Activated B cell treated with CpG ODN at 0.5 μM for 24 hours (primary cell): ENCODE data around the gene COG5. TPM values are rescaled to one million over a fixed set of nuclear protein-coding genes. Genes with fewer than 3 reads are reported as not detected.
"Not testable (repeated sequence)": the region's sequence is repeated elsewhere in the genome, so short reads cannot be mapped to it uniquely, and the experiment has no call there.

Experiments used
- ATAC-seq: fragments of 200-7000 bp; cut with Tn5 transposase; one replicate; pipeline ENCODE4 v1.10.0; 2021; ENCODE audit warnings: low read depth, mild to moderate bottlenecking, moderate library complexity
- CTCF ChIA-PET: fragments of 350-600 bp; sonication (Branson Sonifier 250); formaldehyde crosslinking; loops from one replicate; lab custom pipeline; 2021; ENCODE audit warnings: antibody characterized with exemption; lab: Charles Lee
- POLR2A ChIA-PET: fragments of 350-600 bp; sonication (Branson Sonifier 250); formaldehyde crosslinking; loops from one replicate; lab custom pipeline; 2021; ENCODE audit warnings: antibody characterized with exemption; lab: Charles Lee
- DNase-seq: peaks from one replicate; pipeline ENCODE4 v3.0.0; 2022
- H3K27ac Mint-ChIP-seq: one replicate; pipeline ENCODE4 v1.8.0; 2020; ENCODE audit warnings: mixed read lengths
- H3K27me3 Mint-ChIP-seq: one replicate; pipeline ENCODE4 v1.8.0; 2021; ENCODE audit warnings: mixed read lengths
- H3K36me3 Mint-ChIP-seq: one replicate; pipeline ENCODE4 v1.8.0; 2021; ENCODE audit warnings: low read depth, mixed read lengths
- H3K4me1 Mint-ChIP-seq: one replicate; pipeline ENCODE4 v1.8.0; 2021; ENCODE audit warnings: mixed read lengths
- H3K4me3 Mint-ChIP-seq: one replicate; pipeline ENCODE4 v1.8.0; 2020; ENCODE audit warnings: mild to moderate bottlenecking, mixed read lengths
- H3K9me3 Mint-ChIP-seq: one replicate; pipeline ENCODE4 v1.8.0; 2020; ENCODE audit warnings: mixed read lengths
- intact Hi-C: fragments of 100-400 bp; cut with micrococcal nuclease; formaldehyde crosslinking; loops from one replicate; pipeline ENCODE4 v1.15.1; 2024
- total RNA-seq: library from RNA; stranded (reverse); gene quantifications from 2 replicates; pipeline ENCODE4 v1.2.3, GENCODE V29; 2022
- TF ChIP-seq, protein P1 (sequence below): fragments of 200-600 bp; IDR thresholded peaks from one replicate; pipeline ENCODE4 v1.8.0; 2022; ENCODE audit warnings: antibody characterized with exemption, mild to moderate bottlenecking

COG5 gene
- total RNA-seq, 1 donor from 2014 or later: 47.0 TPM

DNA sequence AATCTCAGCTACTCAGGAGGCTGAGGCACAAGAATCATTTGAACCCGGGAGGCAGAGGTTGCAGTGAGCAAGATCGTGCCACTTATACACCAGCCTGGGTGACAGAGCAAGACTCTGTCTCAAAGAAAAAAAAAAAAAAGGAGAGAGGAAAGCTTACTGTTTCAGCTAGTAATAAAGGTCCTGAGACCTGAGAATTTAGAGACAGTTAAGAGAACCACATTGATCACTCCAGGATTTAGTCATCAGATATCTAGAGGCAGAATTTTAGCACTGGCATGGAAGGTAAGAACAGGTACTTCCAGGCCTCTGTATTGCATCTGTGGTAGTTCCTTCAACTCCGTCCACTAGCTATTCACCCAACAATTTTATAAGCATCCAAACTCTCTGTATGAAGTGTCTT lies 7.8 kb downstream of the COG5 start:
- TF ChIP-seq, protein P1, sequence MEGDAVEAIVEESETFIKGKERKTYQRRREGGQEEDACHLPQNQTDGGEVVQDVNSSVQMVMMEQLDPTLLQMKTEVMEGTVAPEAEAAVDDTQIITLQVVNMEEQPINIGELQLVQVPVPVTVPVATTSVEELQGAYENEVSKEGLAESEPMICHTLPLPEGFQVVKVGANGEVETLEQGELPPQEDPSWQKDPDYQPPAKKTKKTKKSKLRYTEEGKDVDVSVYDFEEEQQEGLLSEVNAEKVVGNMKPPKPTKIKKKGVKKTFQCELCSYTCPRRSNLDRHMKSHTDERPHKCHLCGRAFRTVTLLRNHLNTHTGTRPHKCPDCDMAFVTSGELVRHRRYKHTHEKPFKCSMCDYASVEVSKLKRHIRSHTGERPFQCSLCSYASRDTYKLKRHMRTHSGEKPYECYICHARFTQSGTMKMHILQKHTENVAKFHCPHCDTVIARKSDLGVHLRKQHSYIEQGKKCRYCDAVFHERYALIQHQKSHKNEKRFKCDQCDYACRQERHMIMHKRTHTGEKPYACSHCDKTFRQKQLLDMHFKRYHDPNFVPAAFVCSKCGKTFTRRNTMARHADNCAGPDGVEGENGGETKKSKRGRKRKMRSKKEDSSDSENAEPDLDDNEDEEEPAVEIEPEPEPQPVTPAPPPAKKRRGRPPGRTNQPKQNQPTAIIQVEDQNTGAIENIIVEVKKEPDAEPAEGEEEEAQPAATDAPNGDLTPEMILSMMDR: no peak
- ATAC-seq: no peak
- peaks cover 53% of the 10 kb centered on the region for H3K36me3 Mint-ChIP-seq
- intact Hi-C loops: no loop called here
- H3K27ac Mint-ChIP-seq: no peak overlapping the region
- DNase-seq: no peak
- H3K4me1 Mint-ChIP-seq: peaks cover 16% of the 10 kb centered on the region
- H3K27me3 Mint-ChIP-seq: no peaks in the 10 kb centered on the region
- ChIA-PET CTCF (no interaction called here), POLR2A (interaction anchor here (0.6 kb wide), 1 partner anchor 23 kb away, joined by 3 read pairs; no protein-coding TSS in a partner anchor)
- H3K9me3 Mint-ChIP-seq: no peaks in the 10 kb centered on the region
- no peak overlapping the region for H3K4me3 Mint-ChIP-seq

DNA sequence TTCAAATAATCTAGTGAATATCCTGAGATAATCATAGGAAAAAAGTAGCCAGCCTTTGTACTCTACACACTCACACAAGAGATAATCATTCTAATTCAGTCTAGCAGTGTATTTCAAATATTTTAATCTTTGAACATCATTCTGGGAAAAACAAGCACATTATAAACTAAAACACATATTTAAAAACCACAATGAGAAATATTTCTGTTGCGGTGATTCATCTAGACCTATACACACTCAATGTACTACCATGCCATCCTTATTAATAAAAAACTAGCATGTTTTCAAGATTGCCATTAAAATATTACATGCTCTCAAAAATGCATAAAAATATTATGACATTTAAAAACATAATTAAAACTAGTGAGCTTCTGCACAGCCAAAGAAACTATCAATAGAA lies 11.8 kb downstream of the COG5 start:
- Mint-ChIP-seq H3K27ac (no peak overlapping the region), H3K27me3 (no peaks in the 10 kb centered on the region), H3K4me1 (peaks cover 10% of the 10 kb centered on the region), H3K9me3 (no peaks in the 10 kb centered on the region), H3K36me3 (peaks cover 67% of the 10 kb centered on the region), H3K4me3 (no peak overlapping the region)
- DNase-seq (no peak), ATAC-seq (no peak)
- intact Hi-C loops: no loop called here
- ChIA-PET POLR2A (no interaction called here), CTCF (no interaction called here)
- TF ChIP-seq, protein P1: no peak

DNA sequence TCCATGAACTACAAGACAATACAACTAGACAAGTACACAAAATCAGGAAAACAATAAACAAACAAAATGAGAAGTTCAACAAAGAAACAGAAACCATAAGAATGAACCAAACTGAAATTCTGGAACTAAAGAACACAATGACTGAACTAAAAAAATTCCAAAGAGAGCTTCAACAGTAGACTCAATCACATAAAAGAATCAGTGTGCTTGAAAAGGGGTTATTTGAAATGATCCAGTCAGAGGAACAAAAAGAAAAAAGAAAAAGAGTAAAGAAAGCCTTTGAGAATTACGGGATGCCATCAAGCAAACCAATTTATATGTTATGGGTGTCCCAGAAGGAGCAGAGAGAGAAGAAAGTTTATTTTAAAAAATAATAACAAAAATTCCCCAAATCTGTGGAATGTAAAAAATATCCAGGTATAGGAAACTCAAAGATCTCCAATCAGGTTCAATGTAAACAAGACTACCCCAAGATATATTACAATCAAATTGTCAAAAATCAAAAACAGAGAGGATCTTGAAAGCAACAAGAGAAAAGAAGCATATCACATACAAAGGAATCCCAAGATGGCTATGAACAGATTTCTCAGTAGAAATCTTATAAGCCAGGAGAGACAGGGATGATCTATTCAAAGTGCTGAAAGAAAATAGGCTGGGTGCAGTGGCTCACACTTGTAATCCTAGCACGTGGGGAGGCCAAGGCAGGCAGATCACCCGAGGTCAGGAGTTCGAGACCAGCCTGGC lies 18.7 kb downstream of the COG5 start:
- H3K27ac Mint-ChIP-seq: no peak overlapping the region
- H3K36me3 Mint-ChIP-seq: peaks cover 65% of the 10 kb centered on the region
- ATAC-seq (no peak), DNase-seq (no peak)
- TF ChIP-seq, protein P1: no peak
- peaks cover 15% of the 10 kb centered on the region for H3K9me3 Mint-ChIP-seq
- no peaks in the 10 kb centered on the region for H3K4me1 Mint-ChIP-seq
- ChIA-PET POLR2A (no interaction called here), CTCF (no interaction called here)
- no peak overlapping the region for H3K4me3 Mint-ChIP-seq
- intact Hi-C loops: no loop called here
- H3K27me3 Mint-ChIP-seq: no peaks in the 10 kb centered on the region

DNA sequence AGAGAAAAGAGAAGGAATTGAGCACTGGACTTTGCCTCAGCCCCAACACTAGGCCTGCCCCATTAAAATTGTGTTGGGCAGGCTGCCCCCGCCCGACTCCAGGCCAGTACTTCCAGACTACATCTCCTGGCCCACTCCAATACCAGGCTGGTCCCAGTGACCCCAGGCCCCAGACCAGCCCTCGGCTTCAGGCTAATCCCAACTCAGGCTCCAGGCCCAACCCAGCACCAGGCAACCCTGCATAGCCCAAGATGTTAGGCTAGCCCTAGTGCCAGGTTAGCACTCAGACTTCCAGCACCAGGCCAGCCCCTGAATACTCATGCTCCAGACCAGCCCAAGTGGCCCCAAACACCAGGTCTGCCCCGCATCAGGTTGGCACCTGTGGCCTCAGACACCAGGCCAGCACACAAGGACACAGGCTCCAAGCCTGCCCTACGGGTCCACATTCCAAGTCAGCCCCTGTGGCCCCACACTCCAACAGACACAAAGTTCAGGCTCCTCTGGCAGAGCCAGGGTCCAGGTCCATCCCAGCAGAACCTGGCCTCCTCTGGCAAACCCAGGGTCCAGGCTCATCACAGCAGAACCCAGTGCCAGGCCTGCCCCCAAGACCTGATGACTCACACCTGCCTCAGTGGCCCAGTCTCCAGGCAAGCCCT lies 20.3 kb downstream of the COG5 start:
- Mint-ChIP-seq H3K4me3 (no peak overlapping the region), H3K27me3 (no peaks in the 10 kb centered on the region), H3K9me3 (peaks cover 15% of the 10 kb centered on the region), H3K27ac (no peak overlapping the region), H3K36me3 (peaks cover 66% of the 10 kb centered on the region), H3K4me1 (peaks cover 2% of the 10 kb centered on the region)
- TF ChIP-seq, protein P1: no peak
- ATAC-seq (no peak), DNase-seq (no peak)
- intact Hi-C loops: no loop called here
- POLR2A ChIA-PET: no interaction called here
- CTCF ChIA-PET: no interaction called here

DNA sequence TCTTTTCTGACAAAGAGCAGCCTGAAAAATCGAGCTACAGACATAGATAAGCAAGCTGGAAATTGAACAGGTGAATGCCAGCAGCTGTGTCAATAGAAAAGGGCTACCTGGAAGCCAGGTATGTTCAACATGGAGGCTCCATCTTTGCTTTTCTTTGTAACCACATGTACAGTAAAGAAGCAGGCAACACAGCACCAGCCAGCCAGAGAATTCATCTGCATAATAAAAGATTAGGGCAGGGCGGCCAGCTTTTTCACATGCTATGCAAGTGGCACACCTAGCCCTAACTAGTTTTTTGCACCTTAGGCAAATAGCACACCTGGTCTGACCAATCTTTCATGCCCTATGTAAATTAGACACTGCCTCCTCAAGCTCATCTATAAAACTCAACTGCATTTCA lies 25.7 kb downstream of the COG5 start:
- TF ChIP-seq, protein P1: no peak
- no peak for DNase-seq
- Mint-ChIP-seq H3K27me3 (no peaks in the 10 kb centered on the region), H3K27ac (no peak overlapping the region), H3K4me3 (no peak overlapping the region), H3K36me3 (peaks cover 69% of the 10 kb centered on the region), H3K4me1 (peaks cover 8% of the 10 kb centered on the region), H3K9me3 (peaks cover 7% of the 10 kb centered on the region)
- no peak for ATAC-seq
- CTCF ChIA-PET: no interaction called here
- POLR2A ChIA-PET: no interaction called here
- intact Hi-C loops: no loop called here

DNA sequence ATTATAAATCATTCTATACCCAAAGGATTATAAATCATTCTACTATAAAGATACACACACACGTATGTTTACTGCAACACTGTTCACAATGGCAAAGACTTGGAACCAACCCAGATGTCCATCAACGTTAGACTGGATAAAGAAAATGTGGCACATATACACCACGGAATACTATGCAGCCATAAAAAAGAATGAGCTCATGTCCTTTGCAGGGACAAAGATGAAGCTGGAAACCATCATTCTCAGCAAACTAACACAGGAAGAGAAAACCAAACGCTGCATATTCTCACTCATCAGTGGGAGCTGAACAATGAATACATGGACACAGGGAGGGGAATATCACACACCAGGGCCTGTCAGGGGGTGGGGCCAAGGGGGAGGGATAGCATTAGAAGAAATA lies 26.5 kb downstream of the COG5 start:
- H3K27ac Mint-ChIP-seq, CTCF ChIA-PET, H3K9me3 Mint-ChIP-seq, POLR2A ChIA-PET, ATAC-seq, DNase-seq, H3K4me1 Mint-ChIP-seq, intact Hi-C loops, H3K4me3 Mint-ChIP-seq, H3K27me3 Mint-ChIP-seq: not testable (repeated sequence)
- peaks cover 65% of the 10 kb centered on the region for H3K36me3 Mint-ChIP-seq
